ENCODE results near the gene RHPN2.

The RHPN2 gene

GRCh38 chr19:33067121-33067520, 2.4 kb upstream of the RHPN2 start:
- no peak for TF ChIP-seq CTCF (IDR thresholded peaks at IDR 0.05; ENCODE audit: insufficient read depth, low read depth, low read length, missing control alignments)
- no peak for DNase-seq (ENCODE audit: low read depth)
- H3K4me3 ChIP-seq (ENCODE audit: low read length) = no peak overlapping the region

GRCh38 chr19:33066543-33066942, 1.9 kb upstream of the RHPN2 start:
- no peak for DNase-seq (ENCODE audit: low read depth)
- no peak overlapping the region for H3K4me3 ChIP-seq (ENCODE audit: low read length)
- TF ChIP-seq CTCF (IDR thresholded peaks at IDR 0.05; ENCODE audit: insufficient read depth, low read depth, low read length, missing control alignments) = no peak

GRCh38 chr19:33064458-33064791, 263 bp downstream of the RHPN2 start:
- peak overlapping the region; percentile 73 for H3K4me3 ChIP-seq (ENCODE audit: low read length)
- TF ChIP-seq CTCF (IDR thresholded peaks at IDR 0.05; ENCODE audit: insufficient read depth, low read depth, low read length, missing control alignments) = no peak
- DNase-seq (ENCODE audit: low read depth) = no peak

GRCh38 chr19:33063753-33064457, 783 bp downstream of the RHPN2 start:
- no peak for DNase-seq (ENCODE audit: low read depth)
- no peak for TF ChIP-seq CTCF (IDR thresholded peaks at IDR 0.05; ENCODE audit: insufficient read depth, low read depth, low read length, missing control alignments)
- peak overlapping the region; percentile 73 for H3K4me3 ChIP-seq (ENCODE audit: low read length)

- H3K4me3 ChIP-seq (ENCODE audit: low read length) = peak overlapping the region; percentile 73
- DNase-seq (ENCODE audit: low read depth) = no peak
- no peak for TF ChIP-seq CTCF (IDR thresholded peaks at IDR 0.05; ENCODE audit: insufficient read depth, low read depth, low read length, missing control alignments)
Measured at GRCh38 chr19:33063356-33063752, 1.3 kb downstream of the RHPN2 start.

GRCh38 chr19:33062902-33063301, 1.8 kb downstream of the RHPN2 start:
- no peak for TF ChIP-seq CTCF (IDR thresholded peaks at IDR 0.05; ENCODE audit: insufficient read depth, low read depth, low read length, missing control alignments)
- no peak for DNase-seq (ENCODE audit: low read depth)
- no peak overlapping the region for H3K4me3 ChIP-seq (ENCODE audit: low read length)

GRCh38 chr19:33060586-33060985, 4.1 kb downstream of the RHPN2 start:
- no peak for DNase-seq (ENCODE audit: low read depth)
- H3K4me3 ChIP-seq (ENCODE audit: low read length) = no peak overlapping the region
- no peak for TF ChIP-seq CTCF (IDR thresholded peaks at IDR 0.05; ENCODE audit: insufficient read depth, low read depth, low read length, missing control alignments)
